D721Med (cell line): ENCODE results near the gene LECT2.

Experiments
- DNase-seq: peaks from one replicate; pipeline ENCODE4 v3.0.0; 2011; ENCODE audit warnings: low spot score; ENCODE audit not compliant: insufficient read length
- FAIRE-seq: peaks from 2 replicates; lab custom pipeline; 2011; peaks lifted over from hg19 to GRCh38; lab: Jason Lieb, UNC
- CTCF ChIP-seq: IDR thresholded peaks from 2 replicates; pipeline ENCODE4 v1.5.1; 2012; ENCODE audit warnings: mild to moderate bottlenecking, control low read depth; ENCODE audit not compliant: insufficient read depth; ENCODE audit errors: missing control alignments

LECT2 gene

GRCh38 chr5:135901633-135902032 lies 53.1 kb downstream of the LECT2 start:
- FAIRE-seq: no peak
- DNase-seq: no peak
- no peak for TF ChIP-seq CTCF

- DNase-seq (no peak), FAIRE-seq (no peak)
- no peak for TF ChIP-seq CTCF
Observed at GRCh38 chr5:135900276-135900675, 54.5 kb downstream of the LECT2 start.

- FAIRE-seq (no peak), DNase-seq (no peak)
- no peak for TF ChIP-seq CTCF
Observed at GRCh38 chr5:135898651-135899050, 56.1 kb downstream of the LECT2 start.
